Stomach (tissue), 9 donors: ENCODE measurements around the gene NEK10. TPM values are rescaled to one million over a fixed set of nuclear protein-coding genes. Genes with fewer than 3 reads are reported as not detected.

Experiments used
- DNase-seq, 2 donors: peaks; one replicate each; pipeline versions ENCODE4 v3.0.0 to v3.0.0-alpha.2; 2013 to 2019
- H3K27ac ChIP-seq, 5 donors: fragments of 200-600 bp in 4 of 5; sonication (generic) in 4 of 5; one replicate each; pipeline ENCODE4 v1.5.1; 2013 to 2019; ENCODE audit warnings: mild to moderate bottlenecking in 1 of 5, moderate library complexity in 1 of 5
- H3K27me3 ChIP-seq, 3 donors: fragments of 200-600 bp; sonication (generic); one replicate each; pipeline ENCODE4 v1.5.1; 2017 to 2019; ENCODE audit warnings: mixed run types in 1 of 3
- H3K36me3 ChIP-seq, 4 donors: fragments of 200-600 bp; sonication (generic); 1 replicate in 3 of 4; 2 replicates in 1 of 4; pipeline ENCODE4 v1.5.1; 2016 to 2019
- H3K4me1 ChIP-seq, 4 donors: fragments of 200-600 bp; sonication (generic); one replicate each; pipeline ENCODE4 v1.5.1; 2016 to 2019
- H3K4me3 ChIP-seq, 4 donors: fragments of 200-600 bp; sonication (generic) in 3 of 4; one replicate each; pipeline ENCODE4 v1.5.1; 2016 to 2019; ENCODE audit warnings: mild to moderate bottlenecking in 1 of 4
- H3K9me3 ChIP-seq, 4 donors: fragments of 200-600 bp; sonication (generic); one replicate each; pipeline ENCODE4 v1.5.1; 2016 to 2019
- CTCF ChIP-seq, 7 experiments: fragments of 450-650 bp in 4 of 7; fragments of 200-600 bp in 3 of 7; sonication (generic) in 3 of 7; IDR thresholded peaks; one replicate each; pipeline ENCODE4 v1.5.1; 2016 to 2019; ENCODE audit warnings: antibody characterized with exemption in 7 of 7, control low read depth in 2 of 7, mild to moderate bottlenecking in 1 of 7
- EP300 ChIP-seq: sonication (generic); formaldehyde crosslinking; IDR thresholded peaks from one replicate; pipeline ENCODE4 v1.6.1; 2017; ENCODE audit warnings: antibody characterized with exemption
- POLR2A ChIP-seq, 4 donors: fragments of 450-650 bp; IDR thresholded peaks; one replicate each; pipeline ENCODE4 v1.6.1; 2016; ENCODE audit warnings: antibody characterized with exemption in 4 of 4, control low read depth in 2 of 4, mild to moderate bottlenecking in 1 of 4, moderate library complexity in 1 of 4
- POLR2AphosphoS5 ChIP-seq, 3 donors: sonication (generic); formaldehyde crosslinking; IDR thresholded peaks; one replicate each; pipeline ENCODE4 v1.6.1; 2016; ENCODE audit warnings: antibody characterized with exemption in 3 of 3
- WGBS, 5 donors: extraction: QIAGEN DNeasy Blood & Tissue Kit in 3 of 5; methylation state at CpG; one replicate each; pipeline versions ENCODE4 v1.1.5 to v1.1.7; 2013 to 2018; 5-methylcytosine and 5-hydroxymethylcytosine counted together
- intact Hi-C: fragments of 100-400 bp; cut with DNase I; formaldehyde crosslinking; loops from one replicate; pipeline ENCODE4 v1.15.1; 2023; ENCODE audit warnings: low total_unique reads
- polyA plus RNA-seq, 3 donors: library from polyadenylated mRNA; stranded (reverse); fragments of 200-250 nt; gene quantifications; one replicate each; pipeline ENCODE4 v1.2.3, GENCODE V29; 2013
- total RNA-seq, 5 donors: library from RNA; depleted of rRNA; stranded (reverse); fragments of >200 nt; gene quantifications; one replicate each; pipeline versions ENCODE4 v1.1.0 to v1.2.3, GENCODE V29; 2014 to 2016
- donor health status: healthy with polysubstance abuse.
- donor health status: Bipolar disorder and iron deficiency.
- donor health status: healthy.

NEK10 gene
- total and polyA plus RNA-seq, 8 donors = 0.61 to 14.3 (median 1.2) TPM; not detected in 3

- DNase-seq = no peak
- H3K9me3 ChIP-seq = peaks cover 0 to 11% (median 0%) of the 10 kb centered on the region in 4 donors
- H3K4me3 ChIP-seq = no peak overlapping the region
- H3K4me1 ChIP-seq = no peaks in the 10 kb centered on the region
- 90 to 97% (median 95%) methylated on average over 3 of the region's 3 CpGs for WGBS, 5 donors
- no peaks in the 10 kb centered on the region for H3K27me3 ChIP-seq
- no peak overlapping the region for H3K27ac ChIP-seq
- H3K36me3 ChIP-seq = no peaks in the 10 kb centered on the region
- TF ChIP-seq EP300 (no peak), CTCF (IDR thresholded peaks at IDR 0.05) (no peak), POLR2AphosphoS5 (IDR thresholded peaks at IDR 0.05) (no peak), POLR2A (IDR thresholded peaks at IDR 0.05) (no peak)
- intact Hi-C loops = loop anchor here (10.0 kb wide), 1 partner anchor 319 kb away; no protein-coding TSS in a partner anchor
These were observed 223.5 kb downstream of the NEK10 start for GRCh38 chr3:27145719-27146118.

GRCh38 chr3:27141668-27142067 is 227.5 kb downstream of the NEK10 start:
- intact Hi-C loops = loop anchor here (10.0 kb wide), 1 partner anchor 323 kb away; no protein-coding TSS in a partner anchor
- H3K27me3 ChIP-seq = no peaks in the 10 kb centered on the region
- no peak overlapping the region for H3K27ac ChIP-seq
- H3K9me3 ChIP-seq = peaks cover 0 to 11% (median 0%) of the 10 kb centered on the region in 4 donors
- no peak overlapping the region for H3K4me3 ChIP-seq
- H3K36me3 ChIP-seq = no peaks in the 10 kb centered on the region
- H3K4me1 ChIP-seq = peaks cover 0 to 3% (median 0%) of the 10 kb centered on the region in 4 donors
- TF ChIP-seq EP300 (no peak), POLR2AphosphoS5 (IDR thresholded peaks at IDR 0.05) (no peak), POLR2A (IDR thresholded peaks at IDR 0.05) (no peak), CTCF (IDR thresholded peaks at IDR 0.05) (no peak)
- DNase-seq = no peak

GRCh38 chr3:27138562-27138961 is 230.6 kb downstream of the NEK10 start:
- H3K4me3 ChIP-seq = no peak overlapping the region
- H3K36me3 ChIP-seq = no peaks in the 10 kb centered on the region
- H3K27ac ChIP-seq = no peak overlapping the region
- H3K9me3 ChIP-seq = peaks cover 0 to 11% (median 0%) of the 10 kb centered on the region in 4 donors
- no peaks in the 10 kb centered on the region for H3K27me3 ChIP-seq
- H3K4me1 ChIP-seq = peaks cover 0 to 11% (median 2%) of the 10 kb centered on the region in 4 donors
- intact Hi-C loops = loop anchor here (10.0 kb wide), 1 partner anchor 136 kb away; no protein-coding TSS in a partner anchor
- DNase-seq = no peak
- no peak for TF ChIP-seq POLR2AphosphoS5 (IDR thresholded peaks at IDR 0.05)
- no peak for TF ChIP-seq CTCF (IDR thresholded peaks at IDR 0.05)
- no peak for TF ChIP-seq POLR2A (IDR thresholded peaks at IDR 0.05)
- no peak for TF ChIP-seq EP300

GRCh38 chr3:27138005-27138404 is 231.2 kb downstream of the NEK10 start:
- H3K9me3 ChIP-seq = peaks cover 0 to 11% (median 0%) of the 10 kb centered on the region in 4 donors
- intact Hi-C loops = loop anchor here (10.0 kb wide), 1 partner anchor 137 kb away; no protein-coding TSS in a partner anchor
- H3K4me1 ChIP-seq = peaks cover 0 to 11% (median 2%) of the 10 kb centered on the region in 4 donors
- no peaks in the 10 kb centered on the region for H3K27me3 ChIP-seq
- DNase-seq = no peak
- no peaks in the 10 kb centered on the region for H3K36me3 ChIP-seq
- H3K4me3 ChIP-seq = no peak overlapping the region
- H3K27ac ChIP-seq = no peak overlapping the region
- 84 to 95% (median 91%) methylated on average over 3 to 4 of the region's 4 CpGs for WGBS, 5 donors
- TF ChIP-seq CTCF (IDR thresholded peaks at IDR 0.05) (no peak), EP300 (no peak), POLR2A (IDR thresholded peaks at IDR 0.05) (no peak), POLR2AphosphoS5 (IDR thresholded peaks at IDR 0.05) (no peak)
